HEK293 (cell line): ENCODE results near the gene ARNT2.

ENCODE experiments used
- ATF2 ChIP-seq: fragments of 450-650 bp; formaldehyde crosslinking; IDR thresholded peaks from 2 replicates; pipeline ENCODE4 v1.5.1; 2016; ENCODE audit warnings: missing biosample characterization, missing genetic modification characterization, low read depth
- CTCF ChIP-seq: fragments of 450-650 bp; formaldehyde crosslinking; IDR thresholded peaks from 2 replicates; pipeline ENCODE4 v1.5.1; 2016; ENCODE audit warnings: missing biosample characterization, missing genetic modification characterization
- ELK4 ChIP-seq: IDR thresholded peaks from 2 replicates; pipeline ENCODE4 v1.6.1; 2011; ENCODE audit warnings: mild to moderate bottlenecking, low read depth, low read length, borderline replicate concordance
- GLIS2 ChIP-seq: fragments of 450-650 bp; formaldehyde crosslinking; IDR thresholded peaks from 2 replicates; pipeline ENCODE4 v1.5.1; 2016; ENCODE audit warnings: missing biosample characterization, missing genetic modification characterization
- MYNN ChIP-seq: fragments of 450-650 bp; formaldehyde crosslinking; IDR thresholded peaks from 2 replicates; pipeline ENCODE4 v1.5.1; 2016; ENCODE audit warnings: missing biosample characterization, missing genetic modification characterization, borderline replicate concordance
- MZF1 ChIP-seq: fragments of 450-650 bp; formaldehyde crosslinking; IDR thresholded peaks from 2 replicates; pipeline ENCODE4 v1.5.1; 2017; ENCODE audit warnings: missing biosample characterization, missing genetic modification characterization, borderline replicate concordance
- ZNF155 ChIP-seq: fragments of 450-650 bp; formaldehyde crosslinking; IDR thresholded peaks from 2 replicates; pipeline ENCODE4 v1.5.1; 2016; ENCODE audit warnings: missing biosample characterization, missing genetic modification characterization
- ZNF248 ChIP-seq: fragments of 450-650 bp; formaldehyde crosslinking; IDR thresholded peaks from 2 replicates; pipeline ENCODE4 v1.5.1; 2017; ENCODE audit warnings: missing biosample characterization, missing genetic modification characterization
- ZNF423 ChIP-seq: fragments of 450-650 bp; formaldehyde crosslinking; IDR thresholded peaks from 2 replicates; pipeline ENCODE4 v1.5.1; 2016; ENCODE audit warnings: missing biosample characterization, missing genetic modification characterization
- ZNF488 ChIP-seq: fragments of 450-650 bp; formaldehyde crosslinking; IDR thresholded peaks from 2 replicates; pipeline ENCODE4 v1.5.1; 2016; ENCODE audit warnings: missing biosample characterization, missing genetic modification characterization

- TF ChIP-seq CTCF (tag by site-specific recombination), result no peak
- TF ChIP-seq ZNF488 (tag by site-specific recombination), result no peak
- no peak for TF ChIP-seq ELK4
- no peak for TF ChIP-seq ZNF155 (tag by site-specific recombination)
- no peak for TF ChIP-seq MYNN (tag by site-specific recombination)
- no peak for TF ChIP-seq GLIS2 (tag by site-specific recombination)
- no peak for TF ChIP-seq ZNF248
- no peak for TF ChIP-seq MZF1 (tag by site-specific recombination)
- no peak for TF ChIP-seq ATF2 (tag by site-specific recombination)
- no peak for TF ChIP-seq ZNF423
Observed at GRCh38 chr15:80498652-80499051, 94.5 kb downstream of the ARNT2 start.
